Measurements from ENCODE around the gene TBC1D20.

DNA sequence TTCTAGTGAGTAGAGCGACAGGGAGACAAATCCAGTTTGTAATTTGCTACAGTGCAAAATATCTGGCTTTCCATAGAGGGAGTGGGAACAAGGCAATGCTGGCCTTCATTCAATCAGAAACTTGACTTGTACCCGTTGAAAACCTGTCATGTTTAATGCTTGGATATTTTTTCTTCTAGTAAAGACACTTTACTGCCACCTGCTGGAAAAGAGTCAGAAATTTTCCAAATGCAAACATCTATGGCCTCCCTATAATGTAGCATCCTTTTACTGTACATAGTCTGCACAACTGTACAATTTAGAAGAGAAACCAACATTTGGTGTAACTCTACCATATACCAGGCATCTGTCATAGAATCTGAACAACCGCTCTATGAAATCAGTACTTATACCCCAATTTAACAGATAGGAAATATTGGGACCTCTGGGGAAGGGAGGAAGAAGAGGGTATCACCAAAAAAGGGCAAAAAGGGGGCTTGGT is 16.7 kb upstream of the TBC1D20 start:
- no peak for TF ChIP-seq GATA3 (IDR thresholded peaks at IDR 0.05; ENCODE audit: low read depth, low read length)
- TF ChIP-seq GATA2 (IDR thresholded peaks at IDR 0.05; ENCODE audit: low read depth, low read length) = no peak

All from SH-SY5Y (cell line).